Testis (tissue), 3 donors: Measurements from ENCODE around the gene ITIH5. TPM values are rescaled to one million over a fixed set of nuclear protein-coding genes. Genes with fewer than 3 reads are reported as not detected.

Experiments
- DNase-seq: peaks from one replicate; pipeline ENCODE4 v3.0.0-alpha.2; 2019
- H3K27ac ChIP-seq, 2 donors: fragments of 200-600 bp; sonication (generic); one replicate each; pipeline ENCODE4 v1.5.1; 2019
- H3K27me3 ChIP-seq: fragments of 200-600 bp; sonication (generic); one replicate; pipeline ENCODE4 v1.5.1; 2019
- H3K36me3 ChIP-seq: fragments of 200-600 bp; sonication (generic); one replicate; pipeline ENCODE4 v1.5.1; 2017; ENCODE audit warnings: low read depth; ENCODE audit errors: missing control alignments
- H3K4me1 ChIP-seq: fragments of 200-600 bp; sonication (generic); one replicate; pipeline ENCODE4 v1.5.1; 2019
- H3K4me3 ChIP-seq, 2 donors: fragments of 200-600 bp; sonication (generic); one replicate each; pipeline ENCODE4 v1.5.1; 2017 to 2019
- H3K9me3 ChIP-seq: fragments of 200-600 bp; sonication (generic); one replicate; pipeline ENCODE4 v1.5.1; 2017
- CTCF ChIP-seq, 3 experiments: fragments of 450-650 bp in 2 of 3; fragments of 200-600 bp in 1 of 3; sonication (generic) in 1 of 3; IDR thresholded peaks; one replicate each; pipeline ENCODE4 v1.5.1; 2016 to 2019; ENCODE audit warnings: antibody characterized with exemption in 3 of 3, mild to moderate bottlenecking in 2 of 3, moderate library complexity in 1 of 3
- POLR2A ChIP-seq: fragments of 450-650 bp; IDR thresholded peaks from one replicate; pipeline ENCODE4 v1.6.1; 2017; ENCODE audit warnings: antibody characterized with exemption, mild to moderate bottlenecking, moderate library complexity
- WGBS, 2 donors: methylation state at CpG; one replicate each; pipeline ENCODE4 v1.1.5; 2018; 5-methylcytosine and 5-hydroxymethylcytosine counted together
- intact Hi-C: fragments of 100-400 bp; cut with DNase I; formaldehyde crosslinking; loops from one replicate; pipeline ENCODE4 v1.15.1; 2023; ENCODE audit warnings: low total_unique reads
- polyA plus RNA-seq: library from polyadenylated mRNA; stranded (reverse); fragments of 350-450 nt; fragmentation: Illumina TruSeq; extraction: RNeasy Lipid Tissue Mini Kit (QIAGEN cat#74804); gene quantifications from one replicate; pipeline ENCODE4 v1.2.3, GENCODE V29; 2014; ENCODE audit warnings: low read depth, low replicate concordance; ENCODE audit not compliant: insufficient read depth
- total RNA-seq, 2 donors: library from RNA; depleted of rRNA; stranded (reverse); fragments of >200 nt; gene quantifications; one replicate each; pipeline ENCODE4 v1.2.3, GENCODE V29; 2016

Gene ITIH5
- total and polyA plus RNA-seq, 3 donors from 2014 or later = 28.0 to 38.1 (median 28.0) TPM

GRCh38 chr10:7592627-7593026 lies 74.1 kb downstream of the ITIH5 start:
- no peak for TF ChIP-seq CTCF (IDR thresholded peaks at IDR 0.05)
- no peak for TF ChIP-seq POLR2A
- no peak for DNase-seq
- WGBS, 2 donors = 60 to 81% methylated on average over 3 to 5 of the region's 5 CpGs
- Histone ChIP-seq H3K36me3 (no peaks in the 10 kb centered on the region), H3K4me1 (peaks cover 15% of the 10 kb centered on the region), H3K4me3 (no peak overlapping the region), H3K9me3 (no peaks in the 10 kb centered on the region), H3K27ac (peak overlapping the region; percentile 21 to 78), H3K27me3 (no peaks in the 10 kb centered on the region)
- intact Hi-C loops = no loop called here

GRCh38 chr10:7590271-7590670 lies 76.5 kb downstream of the ITIH5 start:
- no peaks in the 10 kb centered on the region for H3K27me3 ChIP-seq
- no peaks in the 10 kb centered on the region for H3K36me3 ChIP-seq
- TF ChIP-seq CTCF (IDR thresholded peaks at IDR 0.05) (no peak), POLR2A (no peak)
- intact Hi-C loops = no loop called here
- peaks cover 15% of the 10 kb centered on the region for H3K4me1 ChIP-seq
- no peaks in the 10 kb centered on the region for H3K9me3 ChIP-seq
- no peak for DNase-seq
- H3K4me3 ChIP-seq = no peak overlapping the region
- no peak overlapping the region for H3K27ac ChIP-seq
- WGBS, 2 donors = 88 to 95% methylated on average over 9 of the region's 9 CpGs

- WGBS, 2 donors = 86 to 94% methylated on average over 8 to 10 of the region's 10 CpGs
- H3K9me3 ChIP-seq = no peaks in the 10 kb centered on the region
- TF ChIP-seq POLR2A = no peak
- no peak for TF ChIP-seq CTCF (IDR thresholded peaks at IDR 0.05)
- intact Hi-C loops = no loop called here
- no peak overlapping the region for H3K4me3 ChIP-seq
- H3K27me3 ChIP-seq = no peaks in the 10 kb centered on the region
- no peak overlapping the region for H3K27ac ChIP-seq
- no peak for DNase-seq
- peaks cover 15% of the 10 kb centered on the region for H3K4me1 ChIP-seq
- H3K36me3 ChIP-seq = no peaks in the 10 kb centered on the region
These were observed 77.0 kb downstream of the ITIH5 start for GRCh38 chr10:7589748-7590147.

- Histone ChIP-seq H3K4me1 (peaks cover 5% of the 10 kb centered on the region), H3K36me3 (no peaks in the 10 kb centered on the region), H3K4me3 (no peak overlapping the region), H3K27me3 (no peaks in the 10 kb centered on the region), H3K9me3 (no peaks in the 10 kb centered on the region), H3K27ac (no peak overlapping the region)
- intact Hi-C loops = no loop called here
- TF ChIP-seq CTCF (IDR thresholded peaks at IDR 0.05) = no peak
- TF ChIP-seq POLR2A = no peak
- 90 to 97% methylated on average over 6 of the region's 6 CpGs for WGBS, 2 donors
- no peak for DNase-seq
These were observed 78.9 kb downstream of the ITIH5 start for GRCh38 chr10:7587865-7588188.

GRCh38 chr10:7587168-7587864 lies 79.5 kb downstream of the ITIH5 start:
- no peaks in the 10 kb centered on the region for H3K36me3 ChIP-seq
- TF ChIP-seq CTCF (IDR thresholded peaks at IDR 0.05) (no peak), POLR2A (no peak)
- WGBS, 2 donors = 69 to 89% methylated on average over 13 of the region's 13 CpGs
- no peak for DNase-seq
- no peaks in the 10 kb centered on the region for H3K9me3 ChIP-seq
- no peak overlapping the region for H3K27ac ChIP-seq
- no peaks in the 10 kb centered on the region for H3K27me3 ChIP-seq
- peaks cover under 1% of the 10 kb centered on the region for H3K4me1 ChIP-seq
- no peak overlapping the region for H3K4me3 ChIP-seq
- intact Hi-C loops = no loop called here
